H9 (cell line): ENCODE results near the gene NEUROD2. TPM values are rescaled to one million over a fixed set of nuclear protein-coding genes. Genes with fewer than 3 reads are reported as not detected.

Experiments
- DNase-seq: peaks from one replicate; pipeline ENCODE4 v3.0.0-alpha.2; 2017
- H2AFZ ChIP-seq: one replicate; pipeline ENCODE4 v1.6.1; 2013; ENCODE audit warnings: mild to moderate bottlenecking, low read length, control low read depth, moderate library complexity
- H2AK5ac ChIP-seq: 2 replicates; pipeline ENCODE4 v1.6.1; 2013; ENCODE audit warnings: low read length, control low read depth, mixed read lengths; ENCODE audit not compliant: insufficient read length
- H2BK120ac ChIP-seq: one replicate; pipeline ENCODE4 v1.6.1; 2013; ENCODE audit warnings: low read depth, mild to moderate bottlenecking, low read length, control low read depth, inconsistent platforms; ENCODE audit not compliant: poor library complexity, severe bottlenecking
- H2BK12ac ChIP-seq: 2 replicates; pipeline ENCODE4 v1.6.1; 2013; ENCODE audit warnings: low read length, control low read depth, mixed read lengths, low read depth; ENCODE audit not compliant: insufficient read length
- H2BK15ac ChIP-seq: 2 replicates; pipeline ENCODE4 v1.6.1; 2013; ENCODE audit warnings: low read depth, low read length, control low read depth
- H2BK20ac ChIP-seq: one replicate; pipeline ENCODE4 v1.6.1; 2013; ENCODE audit warnings: low read depth, mild to moderate bottlenecking, low read length, control low read depth, inconsistent platforms; ENCODE audit not compliant: poor library complexity, severe bottlenecking
- H2BK5ac ChIP-seq: 2 replicates; pipeline ENCODE4 v1.6.1; 2013; ENCODE audit warnings: low read length, control low read depth, mixed read lengths; ENCODE audit not compliant: insufficient read length
- H3K14ac ChIP-seq: 2 replicates; pipeline ENCODE4 v1.6.1; 2013; ENCODE audit warnings: low read length, control low read depth; ENCODE audit not compliant: insufficient read depth
- H3K18ac ChIP-seq: 2 replicates; pipeline ENCODE4 v1.6.1; 2013; ENCODE audit warnings: low read depth, mild to moderate bottlenecking, mixed read lengths, low read length, control low read depth; ENCODE audit not compliant: insufficient read length
- H3K23ac ChIP-seq: 2 replicates; pipeline ENCODE4 v1.6.1; 2013; ENCODE audit warnings: low read length, control low read depth, mixed read lengths, low read depth; ENCODE audit not compliant: insufficient read length
- H3K23me2 ChIP-seq: 2 replicates; pipeline ENCODE4 v1.6.1; 2013; ENCODE audit warnings: low read depth, mild to moderate bottlenecking, mixed read lengths, low read length, control low read depth; ENCODE audit not compliant: insufficient read length, poor library complexity, severe bottlenecking
- H3K27ac ChIP-seq: 2 replicates; pipeline ENCODE4 v1.5.1; 2013; ENCODE audit warnings: low read length, control low read depth, mixed read lengths, low read depth; ENCODE audit not compliant: insufficient read length
- H3K27me3 ChIP-seq: 2 replicates; pipeline ENCODE4 v1.6.1; 2013; ENCODE audit warnings: low read length, control low read depth, inconsistent platforms; ENCODE audit not compliant: insufficient read depth
- H3K4ac ChIP-seq: 2 replicates; pipeline ENCODE4 v1.6.1; 2013; ENCODE audit warnings: low read depth, mild to moderate bottlenecking, control low read depth, inconsistent platforms, low read length, moderate library complexity
- H3K4me1 ChIP-seq: 2 replicates; pipeline ENCODE4 v1.6.1; 2013; ENCODE audit warnings: low read length, control low read depth, inconsistent platforms; ENCODE audit not compliant: insufficient read depth
- H3K4me2 ChIP-seq: 2 replicates; pipeline ENCODE4 v1.6.1; 2013; ENCODE audit warnings: low read length, control low read depth, mixed read lengths; ENCODE audit not compliant: insufficient read length, insufficient read depth
- H3K56ac ChIP-seq: 2 replicates; pipeline ENCODE4 v1.6.1; 2013; ENCODE audit warnings: low read depth, mild to moderate bottlenecking, mixed read lengths, low read length, control low read depth; ENCODE audit not compliant: insufficient read length
- H3K79me1 ChIP-seq: 2 replicates; pipeline ENCODE4 v1.6.1; 2013; ENCODE audit warnings: low read depth, mild to moderate bottlenecking, moderate library complexity, low read length, control low read depth, inconsistent platforms; ENCODE audit not compliant: insufficient read depth, poor library complexity, severe bottlenecking
- H3K79me2 ChIP-seq: 2 replicates; pipeline ENCODE4 v1.6.1; 2013; ENCODE audit warnings: low read length, control low read depth, inconsistent platforms; ENCODE audit not compliant: insufficient read depth
- H3K9ac ChIP-seq: 2 replicates; pipeline ENCODE4 v1.6.1; 2013; ENCODE audit warnings: low read length, control low read depth, mixed read lengths; ENCODE audit not compliant: insufficient read length; ENCODE audit errors: extremely low read depth
- H3K9me3 ChIP-seq: one replicate; pipeline ENCODE4 v1.6.1; 2013; ENCODE audit warnings: low read depth, low read length, inconsistent platforms; ENCODE audit not compliant: control insufficient read depth
- H3T11ph ChIP-seq: one replicate; pipeline ENCODE4 v1.6.1; 2013; ENCODE audit warnings: mild to moderate bottlenecking, low read length, control low read depth, inconsistent platforms
- H4K20me1 ChIP-seq: one replicate; pipeline ENCODE4 v1.6.1; 2013; ENCODE audit not compliant: control insufficient read depth, insufficient read length, insufficient read depth
- H4K5ac ChIP-seq: 2 replicates; pipeline ENCODE4 v1.6.1; 2013; ENCODE audit warnings: low read depth, mild to moderate bottlenecking, mixed read lengths, low read length, control low read depth; ENCODE audit not compliant: insufficient read length
- H4K8ac ChIP-seq: replicated peaks from 2 replicates; pipeline ENCODE4 v1.6.1; 2013; ENCODE audit warnings: low read length, control low read depth, mixed read lengths, low read depth; ENCODE audit not compliant: insufficient read length
- H4K91ac ChIP-seq: 2 replicates; pipeline ENCODE4 v1.6.1; 2013; ENCODE audit warnings: low read depth, mild to moderate bottlenecking, moderate library complexity, mixed read lengths, low read length, control low read depth; ENCODE audit not compliant: insufficient read length
- H3K27ac Mint-ChIP-seq, 3 experiments: 2 replicates in 2 of 3; 3 replicates in 1 of 3; pipeline ENCODE4 v1.8.0; 2020 to 2021; ENCODE audit warnings: mixed read lengths in 3 of 3, mild to moderate bottlenecking in 1 of 3, moderate library complexity in 1 of 3
- H3K27me3 Mint-ChIP-seq: 2 replicates; pipeline ENCODE4 v1.8.0; 2021; ENCODE audit warnings: low read depth, mild to moderate bottlenecking, moderate library complexity, mixed read lengths
- H3K36me3 Mint-ChIP-seq, 3 experiments: 2 replicates in 2 of 3; 3 replicates in 1 of 3; pipeline ENCODE4 v1.8.0; 2020 to 2021; ENCODE audit warnings: low read depth in 3 of 3, mixed read lengths in 3 of 3; ENCODE audit not compliant: insufficient read depth in 1 of 3
- H3K4me1 Mint-ChIP-seq, 2 experiments: 2 replicates each; pipeline ENCODE4 v1.8.0; 2020; ENCODE audit warnings: mixed read lengths in 2 of 2
- H3K4me3 Mint-ChIP-seq, 2 experiments: 2 replicates in 1 of 2; 3 replicates in 1 of 2; pipeline ENCODE4 v1.8.0; 2020 to 2021; ENCODE audit warnings: mild to moderate bottlenecking in 2 of 2, mixed read lengths in 2 of 2, moderate library complexity in 1 of 2
- H3K9me3 Mint-ChIP-seq, 2 experiments: 2 replicates in 1 of 2; 3 replicates in 1 of 2; pipeline ENCODE4 v1.8.0; 2020; ENCODE audit warnings: mild to moderate bottlenecking in 2 of 2, mixed read lengths in 2 of 2, moderate library complexity in 1 of 2
- WGBS: extraction: QIAGEN DNeasy Blood & Tissue Kit; methylation state at CpG from one replicate; pipeline ENCODE4 v1.1.7; 2013; ENCODE audit warnings: missing lambda C conversion rate, low lambda C conversion rate, mixed read lengths; ENCODE audit not compliant: insufficient read length; ENCODE audit errors: extremely low coverage; 5-methylcytosine and 5-hydroxymethylcytosine counted together
- total RNA-seq: library from RNA; stranded (reverse); gene quantifications from 2 replicates; pipeline ENCODE4 v1.2.1, GENCODE V29; 2021
- TF ChIP-seq, protein P1 (sequence below): fragments of 200-600 bp; sonication (generic); conservative IDR thresholded peaks from 3 replicates; pipeline ENCODE4 v1.8.0; 2021; ENCODE audit warnings: antibody characterized with exemption, mild to moderate bottlenecking

The NEUROD2 gene
- total RNA-seq, 1 experiment from 2014 or later = not detected

GRCh38 chr17:39619786-39620101 is 12.0 kb upstream of the NEUROD2 start:
- Histone ChIP-seq H3K4ac (no peak overlapping the region), H3K23me2 (peaks cover 2% of the 10 kb centered on the region), H2BK120ac (no peak overlapping the region), H2BK20ac (no peak overlapping the region), H3K27me3 (peaks cover 19% of the 10 kb centered on the region; the same call in 1 of the 2 replicates), H2BK15ac (no peak overlapping the region), H4K91ac (no peak overlapping the region), H3K9ac (no peak overlapping the region), H3T11ph (no peak overlapping the region), H3K18ac (no peak overlapping the region), H2AK5ac (no peak overlapping the region), H4K5ac (no peak overlapping the region), H3K56ac (no peak overlapping the region), H3K27ac (no peak overlapping the region), H4K20me1 (no peaks in the 10 kb centered on the region), H2AFZ (no peak overlapping the region), H2BK12ac (no peak overlapping the region), H3K79me1 (no peaks in the 10 kb centered on the region), H3K4me2 (no peak overlapping the region), H3K79me2 (no peaks in the 10 kb centered on the region), H3K14ac (no peak overlapping the region; the same call in 1 of the 2 replicates), H4K8ac (no peak overlapping the region), H3K4me1 (no peaks in the 10 kb centered on the region), H3K9me3 (no peaks in the 10 kb centered on the region), H3K23ac (no peak overlapping the region), H2BK5ac (no peak overlapping the region)
- TF ChIP-seq, protein P1, sequence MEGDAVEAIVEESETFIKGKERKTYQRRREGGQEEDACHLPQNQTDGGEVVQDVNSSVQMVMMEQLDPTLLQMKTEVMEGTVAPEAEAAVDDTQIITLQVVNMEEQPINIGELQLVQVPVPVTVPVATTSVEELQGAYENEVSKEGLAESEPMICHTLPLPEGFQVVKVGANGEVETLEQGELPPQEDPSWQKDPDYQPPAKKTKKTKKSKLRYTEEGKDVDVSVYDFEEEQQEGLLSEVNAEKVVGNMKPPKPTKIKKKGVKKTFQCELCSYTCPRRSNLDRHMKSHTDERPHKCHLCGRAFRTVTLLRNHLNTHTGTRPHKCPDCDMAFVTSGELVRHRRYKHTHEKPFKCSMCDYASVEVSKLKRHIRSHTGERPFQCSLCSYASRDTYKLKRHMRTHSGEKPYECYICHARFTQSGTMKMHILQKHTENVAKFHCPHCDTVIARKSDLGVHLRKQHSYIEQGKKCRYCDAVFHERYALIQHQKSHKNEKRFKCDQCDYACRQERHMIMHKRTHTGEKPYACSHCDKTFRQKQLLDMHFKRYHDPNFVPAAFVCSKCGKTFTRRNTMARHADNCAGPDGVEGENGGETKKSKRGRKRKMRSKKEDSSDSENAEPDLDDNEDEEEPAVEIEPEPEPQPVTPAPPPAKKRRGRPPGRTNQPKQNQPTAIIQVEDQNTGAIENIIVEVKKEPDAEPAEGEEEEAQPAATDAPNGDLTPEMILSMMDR = no peak
- no peaks in the 10 kb centered on the region for H3K36me3 Mint-ChIP-seq
- H3K27me3 Mint-ChIP-seq = peaks cover 96% of the 10 kb centered on the region
- no peak overlapping the region for H3K27ac Mint-ChIP-seq
- no peak for DNase-seq
- H3K4me1 Mint-ChIP-seq = peaks cover 22 to 28% of the 10 kb centered on the region in 2 experiments
- no peaks in the 10 kb centered on the region; a peak in 1 of 5 replicates for H3K9me3 Mint-ChIP-seq
- no peak overlapping the region for H3K4me3 Mint-ChIP-seq
- no CpG with 5 or more reads among the region's 1 CpG for WGBS
